HUDEP-2 (cell line): Measurements from ENCODE around the gene USP43.

Experiments
- DNase-seq, 76 experiments: peaks; one replicate each; lab custom pipeline; 2025; ENCODE audit not compliant: unreplicated experiment in 76 of 76; lab: John Stamatoyannopoulos, UW

USP43 gene

DNA sequence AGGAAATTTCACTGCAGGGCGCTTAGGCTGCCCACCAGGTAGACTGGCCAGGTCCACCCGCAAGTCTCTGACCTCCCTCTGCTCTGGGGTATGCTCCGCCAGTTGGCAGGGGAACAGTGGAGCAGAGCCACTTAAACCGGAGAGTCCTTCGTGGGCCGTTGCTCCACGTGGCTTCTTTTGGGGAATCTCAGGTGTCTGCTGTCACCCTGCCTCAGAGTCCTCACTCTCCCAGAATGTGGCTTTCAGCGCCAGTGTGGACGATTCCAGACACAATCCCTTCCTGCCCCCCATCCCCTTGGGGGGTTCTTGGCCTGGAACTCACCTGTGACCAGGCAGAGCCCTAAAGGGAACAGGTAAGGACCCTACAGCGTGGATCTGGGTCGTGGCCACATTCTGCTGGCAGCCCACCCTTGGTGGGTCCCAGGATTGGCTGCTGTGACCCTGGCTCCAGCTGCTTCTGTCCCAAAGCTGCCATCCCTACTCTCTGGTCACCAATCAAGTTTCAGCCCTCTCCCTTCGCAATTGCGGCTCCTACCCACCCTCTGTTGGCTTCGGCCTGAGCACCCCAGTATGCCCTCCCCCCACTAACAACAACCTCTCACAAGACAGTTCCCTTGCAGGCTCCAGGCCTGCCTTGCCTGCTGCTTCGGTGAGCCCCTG, 123.8 kb downstream of the USP43 start:
- DNase-seq = no peak

DNA sequence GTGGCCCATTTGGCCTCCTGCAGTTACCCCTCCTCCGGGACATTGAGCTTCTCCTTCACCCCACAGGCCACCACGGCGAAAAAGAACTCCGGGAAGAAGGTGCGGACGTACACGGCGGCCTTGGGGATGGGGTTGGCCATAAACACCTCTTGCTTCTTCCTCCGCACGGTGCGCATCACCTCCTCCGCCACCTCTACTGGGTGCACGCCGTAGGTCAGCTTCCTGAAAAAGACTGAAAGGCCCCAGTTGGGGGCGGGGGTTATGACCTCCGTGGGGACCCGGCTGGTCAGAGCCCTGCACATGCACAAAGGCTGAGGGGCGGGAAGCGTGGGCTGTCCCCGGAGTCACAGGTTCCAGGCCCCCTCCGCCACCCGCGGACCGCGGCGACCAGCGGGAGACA, 126.1 kb downstream of the USP43 start:
- no peak for DNase-seq

DNA sequence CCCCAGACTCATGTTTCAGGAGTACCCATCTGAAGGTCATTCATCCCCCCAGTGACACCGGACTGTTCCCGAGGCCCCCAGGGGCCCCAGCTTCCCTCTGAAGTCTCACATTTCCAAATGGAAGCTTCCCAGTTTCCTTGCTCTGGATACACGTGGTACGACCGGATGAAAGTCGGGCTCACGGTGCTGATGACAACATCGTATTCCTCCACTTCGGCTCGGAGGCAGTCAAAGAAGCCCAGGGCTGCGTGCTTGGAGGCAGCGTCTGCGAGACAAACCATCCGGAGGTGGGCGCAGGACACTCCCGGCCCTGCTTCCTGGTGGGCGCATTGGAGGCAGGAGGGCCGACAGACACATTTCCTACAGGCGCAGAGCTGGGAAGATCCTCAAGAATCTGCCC, 127.3 kb downstream of the USP43 start:
- DNase-seq = no peak

GRCh38 chr17:9776911-9777310, 131.6 kb downstream of the USP43 start:
- no peak for DNase-seq
